ENCODE results near the gene KRT15.

- TF ChIP-seq CTCF (IDR thresholded peaks at IDR 0.05) (no peak), ZFX (IDR thresholded peaks at IDR 0.05; ENCODE audit: borderline replicate concordance) (no peak)
Observed at GRCh38 chr17:41553176-41553575, 34.5 kb upstream of the KRT15 start.

Data from 22Rv1 (cell line).